ENCODE data around the gene CABLES1. TPM values are rescaled to one million over a fixed set of nuclear protein-coding genes. Genes with fewer than 3 reads are reported as not detected.
"Not testable (repeated sequence)": the region's sequence is repeated elsewhere in the genome, so short reads cannot be mapped to it uniquely, and the experiment has no call there.

The CABLES1 gene
- total and polyA plus RNA-seq, 2 donors from 2014 or later, result 7.6 to 40.5 TPM

DNA sequence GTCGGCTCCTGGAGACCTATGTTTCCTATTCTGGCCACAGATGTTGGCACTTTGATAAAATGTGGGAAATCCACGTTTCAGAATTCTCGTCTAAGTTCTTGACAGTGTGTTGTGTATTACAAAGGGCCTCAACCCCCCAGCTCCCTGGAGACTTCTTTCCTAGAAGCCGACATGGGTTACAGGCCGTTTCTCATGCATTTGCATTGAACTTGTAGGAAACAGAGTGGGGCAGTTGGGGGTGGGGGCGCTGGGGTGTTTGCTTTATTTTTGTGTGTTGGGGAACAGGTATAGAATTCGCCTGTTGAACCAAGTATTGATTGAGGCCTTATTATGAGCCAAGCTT, 104.0 kb downstream of the CABLES1 start:
- no peak overlapping the region for H3K27ac ChIP-seq (ENCODE audit: low read depth in 2 of 2, low read length in 2 of 2)
- H3K9me3 ChIP-seq (ENCODE audit: control insufficient read depth in 2 of 3, insufficient read depth in 1 of 3, low read length in 3 of 3), result no peaks in the 10 kb centered on the region
- H3K4me1 ChIP-seq (ENCODE audit: control insufficient read depth in 2 of 3, insufficient read depth in 2 of 3, low read depth in 1 of 3, low read length in 3 of 3), result peaks cover 0 to 20% (median 19%) of the 10 kb centered on the region in 3 donors
- TF ChIP-seq, protein P1, sequence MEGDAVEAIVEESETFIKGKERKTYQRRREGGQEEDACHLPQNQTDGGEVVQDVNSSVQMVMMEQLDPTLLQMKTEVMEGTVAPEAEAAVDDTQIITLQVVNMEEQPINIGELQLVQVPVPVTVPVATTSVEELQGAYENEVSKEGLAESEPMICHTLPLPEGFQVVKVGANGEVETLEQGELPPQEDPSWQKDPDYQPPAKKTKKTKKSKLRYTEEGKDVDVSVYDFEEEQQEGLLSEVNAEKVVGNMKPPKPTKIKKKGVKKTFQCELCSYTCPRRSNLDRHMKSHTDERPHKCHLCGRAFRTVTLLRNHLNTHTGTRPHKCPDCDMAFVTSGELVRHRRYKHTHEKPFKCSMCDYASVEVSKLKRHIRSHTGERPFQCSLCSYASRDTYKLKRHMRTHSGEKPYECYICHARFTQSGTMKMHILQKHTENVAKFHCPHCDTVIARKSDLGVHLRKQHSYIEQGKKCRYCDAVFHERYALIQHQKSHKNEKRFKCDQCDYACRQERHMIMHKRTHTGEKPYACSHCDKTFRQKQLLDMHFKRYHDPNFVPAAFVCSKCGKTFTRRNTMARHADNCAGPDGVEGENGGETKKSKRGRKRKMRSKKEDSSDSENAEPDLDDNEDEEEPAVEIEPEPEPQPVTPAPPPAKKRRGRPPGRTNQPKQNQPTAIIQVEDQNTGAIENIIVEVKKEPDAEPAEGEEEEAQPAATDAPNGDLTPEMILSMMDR (IDR thresholded peaks at IDR 0.05; ENCODE audit: borderline replicate concordance, extremely low read depth, insufficient read depth), result no peak
- FAIRE-seq, result no peak
- H3K27me3 ChIP-seq (ENCODE audit: control insufficient read depth, insufficient read depth, low read length), result no peaks in the 10 kb centered on the region
- H3K36me3 ChIP-seq (ENCODE audit: control insufficient read depth in 2 of 3, insufficient read depth in 3 of 3, low read length in 3 of 3), result peaks cover 0 to 11% (median 0%) of the 10 kb centered on the region in 3 donors
- no peak overlapping the region for H3K9ac ChIP-seq (ENCODE audit: low read length in 3 of 3)
- no peak for DNase-seq
- no peak overlapping the region for H3K4me3 ChIP-seq (ENCODE audit: low read length in 3 of 3)
- intact Hi-C loops (cut with DNase I), result loop anchor here (10.0 kb wide), 1 partner anchor 55 kb away; no protein-coding TSS in a partner anchor

DNA sequence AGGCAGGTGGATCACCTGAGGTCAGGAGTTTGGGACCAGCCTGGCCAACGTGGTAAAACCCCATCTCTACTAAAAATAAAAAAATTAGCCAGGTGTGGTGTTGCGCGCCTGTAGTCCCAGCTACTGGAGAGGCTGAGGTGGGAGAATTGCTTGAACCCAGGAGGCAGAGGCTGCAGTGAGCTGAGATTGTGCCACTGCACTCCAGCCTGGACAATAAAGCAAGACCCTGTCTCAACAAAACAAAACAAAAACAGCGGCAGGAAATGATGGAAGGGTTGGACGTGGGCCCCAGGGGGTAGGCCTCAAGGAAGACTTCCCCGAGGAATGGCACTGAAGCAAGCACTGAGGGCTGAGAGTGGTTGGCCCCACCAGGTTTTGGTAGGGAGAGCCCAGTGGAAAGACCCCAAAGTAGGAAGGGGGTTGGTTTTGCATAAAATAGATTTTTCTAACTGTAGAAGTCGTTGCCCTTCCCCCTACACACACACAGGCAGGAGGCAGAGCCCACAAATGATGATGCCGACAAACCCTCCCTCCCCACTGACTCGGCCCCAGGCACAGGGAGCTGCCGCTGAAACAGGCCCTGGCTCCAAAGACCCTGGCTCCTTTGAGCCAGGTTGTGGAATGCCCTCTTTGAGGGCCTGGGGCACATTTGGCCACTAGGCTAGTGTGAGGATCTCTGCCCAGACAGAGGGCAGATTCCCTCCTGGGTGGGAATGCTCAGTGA, 104.8 kb downstream of the CABLES1 start:
- H3K4me3 ChIP-seq (ENCODE audit: low read length in 3 of 3), result no peak overlapping the region
- TF ChIP-seq, protein P1 (IDR thresholded peaks at IDR 0.05; ENCODE audit: borderline replicate concordance, extremely low read depth, insufficient read depth), result no peak
- intact Hi-C loops (cut with DNase I), result loop anchor here (10.0 kb wide), 3 partner anchors 55 to 115 kb away; no protein-coding TSS in a partner anchor
- peaks cover 0 to 19% (median 18%) of the 10 kb centered on the region in 3 donors for H3K4me1 ChIP-seq (ENCODE audit: control insufficient read depth in 2 of 3, insufficient read depth in 2 of 3, low read depth in 1 of 3, low read length in 3 of 3)
- H3K9me3 ChIP-seq (ENCODE audit: control insufficient read depth in 2 of 3, insufficient read depth in 1 of 3, low read length in 3 of 3), result no peaks in the 10 kb centered on the region
- peaks cover 0 to 6% (median 2%) of the 10 kb centered on the region in 3 donors for H3K36me3 ChIP-seq (ENCODE audit: control insufficient read depth in 2 of 3, insufficient read depth in 3 of 3, low read length in 3 of 3)
- DNase-seq (no peak), FAIRE-seq (no peak)
- no peak overlapping the region for H3K27ac ChIP-seq (ENCODE audit: low read depth in 2 of 2, low read length in 2 of 2)
- H3K27me3 ChIP-seq (ENCODE audit: control insufficient read depth, insufficient read depth, low read length), result no peaks in the 10 kb centered on the region
- no peak overlapping the region for H3K9ac ChIP-seq (ENCODE audit: low read length in 3 of 3)

DNA sequence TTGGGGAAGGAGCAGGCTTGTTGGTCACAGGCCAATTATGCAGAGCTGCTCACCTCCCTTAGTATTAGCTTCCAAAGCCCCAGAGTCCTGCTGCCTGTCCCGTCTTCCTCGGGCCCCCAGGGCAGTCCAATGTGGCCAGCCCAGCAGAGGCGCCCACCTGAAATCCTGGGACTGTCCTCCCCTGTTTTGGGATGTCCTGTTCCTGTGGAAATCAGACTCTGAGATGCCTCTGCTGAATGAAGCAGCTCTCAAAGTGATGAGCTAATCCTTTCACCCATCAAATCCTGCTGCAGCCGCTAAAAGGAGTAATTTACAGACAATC, 105.3 kb downstream of the CABLES1 start:
- Histone ChIP-seq H3K27me3 (ENCODE audit: control insufficient read depth, insufficient read depth, low read length) (no peaks in the 10 kb centered on the region), H3K9me3 (ENCODE audit: control insufficient read depth in 2 of 3, insufficient read depth in 1 of 3, low read length in 3 of 3) (no peaks in the 10 kb centered on the region), H3K36me3 (ENCODE audit: control insufficient read depth in 2 of 3, insufficient read depth in 3 of 3, low read length in 3 of 3) (peaks cover 0 to 5% (median 2%) of the 10 kb centered on the region in 3 donors), H3K9ac (ENCODE audit: low read length in 3 of 3) (no peak overlapping the region), H3K27ac (ENCODE audit: low read depth in 2 of 2, low read length in 2 of 2) (no peak overlapping the region), H3K4me3 (ENCODE audit: low read length in 3 of 3) (no peak overlapping the region), H3K4me1 (ENCODE audit: control insufficient read depth in 2 of 3, insufficient read depth in 2 of 3, low read depth in 1 of 3, low read length in 3 of 3) (peaks cover 0 to 19% (median 17%) of the 10 kb centered on the region in 3 donors)
- TF ChIP-seq, protein P1 (IDR thresholded peaks at IDR 0.05; ENCODE audit: borderline replicate concordance, extremely low read depth, insufficient read depth), result no peak
- DNase-seq (no peak), FAIRE-seq (no peak)
- intact Hi-C loops (cut with DNase I), result loop anchor here (10.0 kb wide), 2 partner anchors 74 to 114 kb away; no protein-coding TSS in a partner anchor

DNA sequence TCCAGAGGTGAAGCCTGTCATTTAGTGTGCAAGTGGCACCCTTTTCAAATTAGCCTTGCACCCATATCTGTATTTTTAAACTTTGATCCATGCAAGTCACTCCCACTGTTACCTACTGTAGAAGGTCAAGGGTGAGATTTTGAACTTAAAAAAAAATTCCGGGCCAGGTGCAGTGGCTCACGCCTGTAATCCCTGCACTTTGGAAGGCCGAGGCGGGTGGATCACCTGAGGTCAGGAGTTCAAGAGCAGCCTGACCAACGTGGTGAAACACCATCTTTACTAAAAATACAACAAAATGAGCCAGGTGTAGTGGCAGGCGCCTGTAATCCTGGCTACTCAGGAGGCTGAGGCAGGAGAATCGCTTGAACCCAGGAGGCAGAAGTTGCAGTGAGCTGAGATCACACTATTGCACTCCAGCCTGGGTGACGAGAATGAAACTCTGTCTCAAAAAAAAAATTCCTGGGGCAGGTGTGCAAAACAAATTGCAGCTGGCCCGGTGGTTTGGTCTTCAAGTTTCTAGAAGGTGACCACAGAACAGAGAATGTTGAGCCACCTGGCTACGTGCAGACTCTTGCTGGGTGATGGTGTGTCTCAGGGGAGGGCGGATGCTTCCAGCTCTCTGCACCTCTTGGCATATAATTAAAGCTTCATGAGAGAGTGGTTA, 106.7 kb downstream of the CABLES1 start:
- H3K4me3 ChIP-seq (ENCODE audit: low read length in 3 of 3); DNase-seq; H3K36me3 ChIP-seq (ENCODE audit: control insufficient read depth in 2 of 3, insufficient read depth in 3 of 3, low read length in 3 of 3); H3K9ac ChIP-seq (ENCODE audit: low read length in 3 of 3); FAIRE-seq; H3K27ac ChIP-seq (ENCODE audit: low read depth in 2 of 2, low read length in 2 of 2); H3K9me3 ChIP-seq (ENCODE audit: control insufficient read depth in 2 of 3, insufficient read depth in 1 of 3, low read length in 3 of 3); H3K27me3 ChIP-seq (ENCODE audit: control insufficient read depth, insufficient read depth, low read length): not testable (repeated sequence)
- intact Hi-C loops (cut with DNase I), result loop anchor here (10.0 kb wide), 2 partner anchors 73 to 113 kb away; no protein-coding TSS in a partner anchor
- peaks cover 0 to 17% (median 17%) of the 10 kb centered on the region in 3 donors for H3K4me1 ChIP-seq (ENCODE audit: control insufficient read depth in 2 of 3, insufficient read depth in 2 of 3, low read depth in 1 of 3, low read length in 3 of 3)

All from kidney (tissue), 14 donors.